HepG2 (cell line): ENCODE results near the gene OR14I1. TPM values are rescaled to one million over a fixed set of nuclear protein-coding genes. Genes with fewer than 3 reads are reported as not detected.

Source experiments
- ATAC-seq: fragments of 200-7000 bp; cut with Tn5 transposase; 3 replicates; pipeline ENCODE4 v1.9.1; 2020; ENCODE audit warnings: mild to moderate bottlenecking, moderate library complexity
- Bru-seq: library from RNA; stranded (reverse); fragments of 400-500 nt; gene quantifications from one replicate; lab custom pipeline; 2021; lab: Mats Ljungman, UMichigan
- BruChase-seq, 2 experiments: library from RNA; stranded (reverse); fragments of 400-500 nt; gene quantifications; one replicate each; lab custom pipeline; 2021; lab: Mats Ljungman, UMichigan
- BruUV-seq: library from RNA; stranded (reverse); fragments of 400-500 nt; replicated peaks from 2 replicates; lab custom pipeline; 2021; lab: Mats Ljungman, UMichigan
- CTCF ChIA-PET: fragments of 300-600 bp; formaldehyde crosslinking; extraction: SDS; loops from one replicate; lab custom pipeline; 2021; ENCODE audit warnings: low total read pairs, inconsistent platforms, low intra/inter-chr PET ratio; lab: Yijun Ruan, JAX
- POLR2A ChIA-PET: fragments of 350-600 bp; sonication (Branson Sonifier 250); formaldehyde crosslinking; loops from one replicate; lab custom pipeline; 2020; ENCODE audit warnings: antibody characterized with exemption, inconsistent platforms; lab: Yijun Ruan, JAX
- DNase-seq: peaks from one replicate; pipeline ENCODE4 v3.0.0-alpha.2; 2015; ENCODE audit warnings: low spot score
- FAIRE-seq: peaks from 3 replicates; lab custom pipeline; 2011; peaks lifted over from hg19 to GRCh38; lab: Jason Lieb, UNC
- H2AFZ ChIP-seq: one replicate; pipeline ENCODE4 v1.6.1; 2011; ENCODE audit warnings: low read length, inconsistent platforms
- H3K27ac ChIP-seq: fragments of 300-600 bp; 3 replicates; pipeline ENCODE4 v1.8.0; 2011; ENCODE audit warnings: mixed run types, mild to moderate bottlenecking, mixed read lengths, low read length, inconsistent platforms; ENCODE audit not compliant: insufficient read depth; ENCODE audit errors: extremely low read length
- H3K27me3 ChIP-seq, 2 experiments: fragments of 200-600 bp in 1 of 2; 2 replicates in 1 of 2; 3 replicates in 1 of 2; pipeline versions ENCODE4 v1.6.0 to v1.8.0; 2011; ENCODE audit warnings: low read length in 2 of 2, mild to moderate bottlenecking in 2 of 2, moderate library complexity in 2 of 2, inconsistent platforms in 1 of 2; ENCODE audit not compliant: insufficient read depth in 2 of 2, control insufficient read depth in 1 of 2
- H3K36me3 ChIP-seq, 2 experiments: fragments of 200-600 bp in 1 of 2; replicated peaks in 1 of 2; 2 replicates in 1 of 2; 3 replicates in 1 of 2; pipeline versions ENCODE4 v1.5.1 to v1.8.0; 2011; ENCODE audit warnings: low read length in 2 of 2, inconsistent platforms in 1 of 2; ENCODE audit not compliant: insufficient read depth in 2 of 2, control insufficient read depth in 1 of 2
- H3K4me1 ChIP-seq: 2 replicates; pipeline ENCODE4 v1.5.1; 2012; ENCODE audit warnings: low read length, inconsistent platforms; ENCODE audit not compliant: insufficient read depth
- H3K4me2 ChIP-seq: 2 replicates; pipeline ENCODE4 v1.6.0; 2011; ENCODE audit warnings: low read depth, low read length, inconsistent platforms
- H3K4me3 ChIP-seq, 3 experiments: fragments of 200-600 bp in 1 of 3; sonication (generic), shearing (Covaris generic) in 1 of 3; replicated peaks in 1 of 3; 2 replicates each; pipeline ENCODE4 v1.5.1; 2011 to 2016; ENCODE audit warnings: low read length in 3 of 3, inconsistent platforms in 2 of 3, low read depth in 2 of 3, mild to moderate bottlenecking in 2 of 3, control low read depth in 1 of 3, mixed read lengths in 1 of 3; ENCODE audit not compliant: insufficient read depth in 1 of 3
- H3K79me2 ChIP-seq: one replicate; pipeline ENCODE4 v1.6.1; 2011; ENCODE audit warnings: low read length, inconsistent platforms; ENCODE audit not compliant: insufficient read depth
- H3K9ac ChIP-seq: 2 replicates; pipeline ENCODE4 v1.6.0; 2011; ENCODE audit warnings: mild to moderate bottlenecking, low read depth, low read length, inconsistent platforms; ENCODE audit not compliant: insufficient read depth
- H3K9me3 ChIP-seq: 2 replicates; pipeline ENCODE4 v1.5.1; 2012; ENCODE audit warnings: mild to moderate bottlenecking, low read length
- H4K20me1 ChIP-seq: 2 replicates; pipeline ENCODE4 v1.6.0; 2011; ENCODE audit warnings: inconsistent platforms, mild to moderate bottlenecking, low read length, moderate library complexity; ENCODE audit not compliant: insufficient read depth
- BRF2 ChIP-seq: sonication (generic); formaldehyde crosslinking; IDR thresholded peaks from 2 replicates; pipeline ENCODE4 v1.8.1; 2022; ENCODE audit warnings: mild to moderate bottlenecking, missing genetic modification reagents
- FOSL1 ChIP-seq: sonication (generic); formaldehyde crosslinking; IDR thresholded peaks from 2 replicates; pipeline ENCODE4 v1.9.0; 2021; ENCODE audit warnings: missing genetic modification reagents, borderline replicate concordance
- FOXP1 ChIP-seq, 2 experiments: fragments of 450-650 bp in 1 of 2; IDR thresholded peaks; 2 replicates each; pipeline ENCODE4 v1.6.1; 2017 to 2018; ENCODE audit warnings: antibody characterized with exemption in 1 of 2
- RORA ChIP-seq: sonication (generic); formaldehyde crosslinking; IDR thresholded peaks from 2 replicates; pipeline ENCODE4 v1.5.0; 2020; ENCODE audit warnings: mild to moderate bottlenecking, missing genetic modification reagents, moderate library complexity
- ZNF335 ChIP-seq: sonication (generic); formaldehyde crosslinking; IDR thresholded peaks from 2 replicates; pipeline ENCODE4 v1.4.0; 2020; ENCODE audit warnings: missing genetic modification reagents
- ZNF510 ChIP-seq: sonication (generic); formaldehyde crosslinking; IDR thresholded peaks from 2 replicates; pipeline ENCODE4 v1.4.0; 2020; ENCODE audit warnings: low read depth, mild to moderate bottlenecking, missing genetic modification reagents
- ZNF710 ChIP-seq: sonication (generic); formaldehyde crosslinking; IDR thresholded peaks from 2 replicates; pipeline ENCODE4 v1.5.0; 2020; ENCODE audit warnings: mild to moderate bottlenecking, missing genetic modification reagents, borderline replicate concordance
- ZNF775 ChIP-seq: sonication (generic); formaldehyde crosslinking; IDR thresholded peaks from 2 replicates; pipeline ENCODE4 v1.4.0; 2020; ENCODE audit warnings: missing genetic modification reagents, mild to moderate bottlenecking, moderate library complexity, borderline replicate concordance
- WGBS: methylation state at CpG from one replicate; pipeline ENCODE4 v1.1.6; 2017; ENCODE audit warnings: low lambda C conversion rate; 5-methylcytosine and 5-hydroxymethylcytosine counted together
- in situ Hi-C: cut with HindIII; loops from 2 replicates; pipeline ENCODE4 v1.10.0; 2017; ENCODE audit warnings: low pct_unique_long_range_greater_than_20kb; ENCODE audit not compliant: extremely low pct_ligation_motif_present
- intact Hi-C: fragments of 100-400 bp; cut with micrococcal nuclease; formaldehyde crosslinking; loops from one replicate; pipeline ENCODE4 v1.10.0; 2022; ENCODE audit not compliant: unreplicated experiment
- long read RNA-seq, 2 experiments: library from RNA in 1 of 2; library from polyadenylated mRNA in 1 of 2; stranded (forward) in 1 of 2; unstranded in 1 of 2; transcript quantifications; one replicate each; pipeline ENCODE4 v2.0.0, GENCODE V29; 2019 to 2022
- polyA minus RNA-seq, 3 experiments: library from RNA; depleted of rRNA, polyadenylated mRNA; stranded (reverse); fragments of >200 nt; gene quantifications; 2 replicates each; pipeline ENCODE4 v1.2.3, GENCODE V29; 2011; ENCODE audit warnings: low replicate concordance in 1 of 3
- polyA plus RNA-seq, 8 experiments: library from polyadenylated mRNA; depleted of rRNA in 3 of 8; stranded (reverse) in 7 of 8; unstranded in 1 of 8; fragments of >200 nt; fragmentation: Illumina TruSeq in 4 of 8; extraction: Trizol in 4 of 8; gene quantifications; 2 replicates each; pipeline versions ENCODE4 v1.2.1 to v1.2.3, GENCODE V29; 2011 to 2016; ENCODE audit warnings: low read depth in 4 of 8, missing spikeins in 1 of 8, mixed read lengths in 1 of 8; ENCODE audit not compliant: insufficient read depth in 1 of 8
- total RNA-seq, 5 experiments: library from RNA; depleted of rRNA; stranded (reverse); fragments of >200 nt; fragmentation: Illumina TruSeq; extraction: Trizol; gene quantifications; 2 replicates each; pipeline ENCODE4 v1.2.3, GENCODE V29; 2016; ENCODE audit warnings: low read depth in 1 of 5

Gene OR14I1
- total RNA-seq (2016; rRNA removed; fragmentation: Illumina TruSeq; extraction: Trizol) (not detected in 2 replicates), polyA plus RNA-seq (2011; rRNA removed) (not detected in 2 replicates), polyA minus RNA-seq (2011; rRNA and poly(A)+ RNA removed; ENCODE audit: low replicate concordance) (not detected in 2 replicates), Bru-seq, nascent RNA (not detected), BruChase-seq, experiment 1, labeled RNA remaining after a 6-hour chase (not detected), BruChase-seq, experiment 2, labeled RNA remaining after a 2-hour chase (not detected)
- not detected in 2 replicates for total RNA-seq (2016; cell fraction: cytosol; rRNA removed; fragmentation: Illumina TruSeq; extraction: Trizol; ENCODE audit: low read depth)
- not detected in 2 replicates for total RNA-seq (2016; cell fraction: insoluble cytoplasmic fraction; rRNA removed; fragmentation: Illumina TruSeq; extraction: Trizol)
- not detected in 2 replicates for total RNA-seq (2016; cell fraction: membrane; rRNA removed; fragmentation: Illumina TruSeq; extraction: Trizol)
- not detected in 2 replicates for total RNA-seq (2016; cell fraction: nucleus; rRNA removed; fragmentation: Illumina TruSeq; extraction: Trizol)
- polyA plus RNA-seq (2011; cell fraction: cytosol; rRNA removed): not detected in 2 replicates
- polyA plus RNA-seq (2011; cell fraction: nucleus; rRNA removed): not detected in 2 replicates
- polyA plus RNA-seq (2012): not detected in 2 replicates
- not detected in 2 replicates for polyA plus RNA-seq (2016; cell fraction: cytosol; fragmentation: Illumina TruSeq; extraction: Trizol; ENCODE audit: low read depth)
- polyA plus RNA-seq (2016; cell fraction: insoluble cytoplasmic fraction; fragmentation: Illumina TruSeq; extraction: Trizol; ENCODE audit: low read depth): not detected in 2 replicates
- polyA plus RNA-seq (2016; cell fraction: membrane; fragmentation: Illumina TruSeq; extraction: Trizol; ENCODE audit: low read depth): not detected in 2 replicates
- not detected in 2 replicates for polyA plus RNA-seq (2016; cell fraction: nucleus; fragmentation: Illumina TruSeq; extraction: Trizol; ENCODE audit: insufficient read depth, low read depth)
- not detected in 2 replicates for polyA minus RNA-seq (2011; cell fraction: cytosol; rRNA and poly(A)+ RNA removed)
- polyA minus RNA-seq (2011; cell fraction: nucleus; rRNA and poly(A)+ RNA removed): not detected in 2 replicates
- long read RNA-seq, experiment 1: 0 reads
- long read RNA-seq, experiment 2: 0 reads

GRCh38 chr1:248702714-248703113 is at the start of gene OR14I1:
Gene OR14I1 (minus strand): TSS chr1:248702766.
- H3K4me3 ChIP-seq: no peak within 1 kb of the TSS
- POLR2A ChIA-PET: no interaction called here
- no peaks in the 10 kb centered on the region for H3K4me1 ChIP-seq
- H3K27me3 ChIP-seq: no peaks in the 10 kb centered on the region
- intact Hi-C loops (no loop called here), in situ Hi-C loops (no loop called here)
- DNase-seq (no peak), FAIRE-seq (no peak), ATAC-seq (no peak)
- no peak within 1 kb of the TSS for H2AFZ ChIP-seq
- 0% methylated on average over 1 of the region's 1 CpG for WGBS
- no peaks in the 10 kb centered on the region for H4K20me1 ChIP-seq
- no peaks in the 10 kb centered on the region for H3K79me2 ChIP-seq
- H3K4me2 ChIP-seq: no peak within 1 kb of the TSS
- CTCF ChIA-PET: interaction anchor here (1.5 kb wide), 1 partner anchor 104 kb away, joined by 4 read pairs; no protein-coding TSS in a partner anchor
- H3K9me3 ChIP-seq: no peaks in the 10 kb centered on the region
- BruUV-seq: no TSS peak
- TF ChIP-seq FOXP1 (IDR thresholded peaks at IDR 0.05): 0 out of 2 replicates have a peak, but pooled peaks have one; percentile 9
- TF ChIP-seq FOXP1 (CRISPR knock-in tag; IDR thresholded peaks at IDR 0.05): no peak
- TF ChIP-seq RORA (CRISPR knock-in tag): no peak
- no peak within 1 kb of the TSS for H3K27ac ChIP-seq
- H3K9ac ChIP-seq: no peak within 1 kb of the TSS
- H3K36me3 ChIP-seq: no peaks in the 10 kb centered on the region

GRCh38 chr1:248751635-248752034 is 49.1 kb upstream of the OR14I1 start:
- Histone ChIP-seq H3K27me3 (no peaks in the 10 kb centered on the region; a peak in 1 of 5 replicates), H3K27ac (no peak overlapping the region), H3K4me1 (peaks cover 26% of the 10 kb centered on the region), H3K4me3 (no peak overlapping the region), H3K4me2 (0 out of 2 replicates have a peak overlapping the region, but pooled peaks have one; percentile 37), H2AFZ (no peak overlapping the region), H3K79me2 (no peaks in the 10 kb centered on the region), H3K9me3 (no peaks in the 10 kb centered on the region), H3K36me3 (no peaks in the 10 kb centered on the region), H4K20me1 (no peaks in the 10 kb centered on the region), H3K9ac (no peak overlapping the region)
- BruUV-seq: no TSS peak
- ChIA-PET CTCF (no interaction called here), POLR2A (no interaction called here)
- no peak for DNase-seq
- in situ Hi-C loops (no loop called here), intact Hi-C loops (loop anchor here (5.0 kb wide), 1 partner anchor 56 kb away; no protein-coding TSS in a partner anchor)
- 32% methylated on average over 4 of the region's 4 CpGs for WGBS
- ATAC-seq: peak; percentile 40
- FAIRE-seq: no peak
- TF ChIP-seq FOSL1 (CRISPR knock-in tag) (no peak), BRF2 (no peak), ZNF775 (CRISPR knock-in tag) (no peak), ZNF510 (no peak), ZNF335 (CRISPR knock-in tag) (no peak), ZNF710 (CRISPR knock-in tag) (no peak)
